GM12873 (cell line): Measurements from ENCODE around the gene GYG2.

ENCODE experiments used
- CTCF ChIP-seq: IDR thresholded peaks from 2 replicates; pipeline ENCODE4 v1.5.1; 2012; ENCODE audit warnings: low read depth, mild to moderate bottlenecking, moderate library complexity, low read length, control low read depth; ENCODE audit not compliant: insufficient read depth; ENCODE audit errors: missing control alignments

Gene GYG2

GRCh38 chrX:2828344-2828958 is at the start of gene GYG2:
Gene GYG2 (plus strand): TSS chrX:2828930. CDS start chrX:2830189, 1,259 bp downstream.
- no peak for TF ChIP-seq CTCF

- TF ChIP-seq CTCF = no peak
These were observed 47.5 kb upstream of the GYG2 start for GRCh38 chrX:2781226-2781571.

- no peak for TF ChIP-seq CTCF
These were observed 47.0 kb upstream of the GYG2 start for GRCh38 chrX:2781698-2782097.

GRCh38 chrX:2782171-2782570 is 46.6 kb upstream of the GYG2 start:
- TF ChIP-seq CTCF = no peak

- no peak for TF ChIP-seq CTCF
These were observed 46.0 kb upstream of the GYG2 start for GRCh38 chrX:2782778-2783177.

GRCh38 chrX:2784026-2784425 is 44.7 kb upstream of the GYG2 start:
- no peak for TF ChIP-seq CTCF

GRCh38 chrX:2785538-2785937 is 43.2 kb upstream of the GYG2 start:
- TF ChIP-seq CTCF = no peak

- TF ChIP-seq CTCF = no peak
These were observed 39.8 kb upstream of the GYG2 start for GRCh38 chrX:2788980-2789379.
